ENCODE results near the gene ZNF770. TPM values are rescaled to one million over a fixed set of nuclear protein-coding genes. Genes with fewer than 3 reads are reported as not detected.

ZNF770 gene
- 24.6 and 62.7 TPM in 2 replicates for total RNA-seq (2011; cell fraction: chromatin; rRNA removed; ENCODE audit: low replicate concordance)
- 10.2 and 12.2 TPM in 2 replicates for total RNA-seq (2011; cell fraction: nucleolus; rRNA removed)
- total RNA-seq (2011; cell fraction: nucleoplasm; rRNA removed): 20.5 and 33.6 TPM in 2 replicates
- total RNA-seq (2014; rRNA removed): 19.8 and 25.6 TPM in 2 replicates
- total RNA-seq (2014; rRNA removed; fragmentation: Illumina TruSeq; extraction: Trizol): 48.4 and 52.8 TPM in 2 replicates
- total RNA-seq (2015; rRNA removed; fragmentation: Illumina TruSeq; extraction: Trizol): 35.6 and 40.3 TPM in 2 replicates
- 45.5 and 52.1 TPM in 2 replicates for total RNA-seq (2021)
- polyA plus RNA-seq (2011; rRNA removed): 48.1 and 50.8 TPM in 2 replicates
- polyA plus RNA-seq (2011; cell fraction: cytosol; rRNA removed): 7.2 and 16.9 TPM in 2 replicates
- polyA plus RNA-seq (2011; cell fraction: nucleus; rRNA removed): 13.6 and 18.5 TPM in 2 replicates
- 15.7 and 17.7 TPM in 2 replicates for polyA plus RNA-seq (2012)
- 33.8 and 40.9 TPM in 2 replicates for polyA plus RNA-seq (2014; fragmentation: Illumina TruSeq; extraction: Trizol)
- 1 to 10 TPM; 3.4 to 5.2 TPM for polyA plus RNA-seq (2014; fragmentation: Nextera tagmentation; extraction: Ambion mirVana)
- polyA plus RNA-seq (2014; rRNA removed): 20.5 and 24.6 TPM in 2 replicates
- polyA minus RNA-seq (2011; rRNA and poly(A)+ RNA removed): 130 and 160 TPM in 2 replicates
- polyA minus RNA-seq (2011; cell fraction: cytosol; rRNA and poly(A)+ RNA removed): 30.0 and 37.1 TPM in 2 replicates
- polyA minus RNA-seq (2011; cell fraction: nucleus; rRNA and poly(A)+ RNA removed): 15.2 and 27.8 TPM in 2 replicates
- percentile 97 among the genes with signal in this experiment for Bru-seq, nascent RNA
- BruChase-seq, experiment 1, labeled RNA remaining after a 2-hour chase: percentile 96 among the genes with signal in this experiment
- BruChase-seq, experiment 2, labeled RNA remaining after a 6-hour chase: percentile 97 among the genes with signal in this experiment
- long read RNA-seq, experiment 1, full-length matches to known transcripts: 21 of 40 reads
- long read RNA-seq, experiment 1, partial matches to known transcripts: 0 of 40 reads
- long read RNA-seq, experiment 1, other reads (novel, unspliced or antisense): 19 of 40 reads
- long read RNA-seq, experiment 2, full-length matches to known transcripts: 1 of 20 reads
- long read RNA-seq, experiment 2, partial matches to known transcripts: 0 of 20 reads
- long read RNA-seq, experiment 2, other reads (novel, unspliced or antisense): 19 of 20 reads
- long read RNA-seq, experiment 3, full-length matches to known transcripts: 12 of 18 reads
- long read RNA-seq, experiment 3, partial matches to known transcripts: 1 of 18 reads
- long read RNA-seq, experiment 3, other reads (novel, unspliced or antisense): 5 of 18 reads

DNA sequence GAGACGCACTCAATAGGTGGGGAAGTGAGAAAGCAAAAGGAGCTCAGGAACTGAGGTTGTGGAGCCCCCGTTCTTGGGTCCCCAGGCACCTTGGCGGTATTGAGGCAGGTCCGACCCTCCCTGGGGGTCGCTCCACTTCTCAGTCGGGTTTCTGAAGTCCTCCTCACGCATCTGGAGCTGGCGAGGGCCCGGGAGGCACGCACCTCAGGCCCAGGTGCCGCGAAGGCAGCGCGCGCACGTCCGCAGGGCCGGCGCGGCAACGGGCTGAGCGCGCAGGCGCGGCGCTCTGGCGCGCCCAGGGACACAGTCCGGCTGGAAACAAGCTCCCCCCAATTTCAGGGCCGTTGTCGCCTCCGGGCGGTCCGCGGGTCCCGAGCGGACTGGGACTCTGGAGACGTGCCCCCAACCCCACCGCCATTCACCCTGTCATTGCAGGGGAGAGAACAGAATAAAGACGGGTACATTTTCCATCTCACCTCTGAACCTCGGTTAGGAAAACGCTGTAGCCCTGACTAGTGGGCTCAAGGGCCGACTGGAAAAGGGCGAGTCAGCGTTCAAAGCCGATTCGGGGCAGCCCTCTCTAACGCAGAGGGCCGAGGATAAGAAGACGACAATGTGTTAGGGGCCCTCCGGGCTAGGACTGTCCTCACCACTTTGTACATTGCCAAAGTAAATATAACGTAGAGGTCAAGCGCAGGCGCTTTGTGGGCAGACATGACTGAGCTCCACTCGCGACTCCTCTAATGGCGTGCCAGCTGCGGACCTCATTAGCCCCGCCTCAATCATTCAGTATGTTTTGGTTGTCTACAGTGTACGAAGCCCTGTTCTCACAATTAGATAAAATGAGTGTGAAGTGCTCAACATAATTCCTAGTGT, at the start of gene ZNF770:
ZNF770 (minus strand) TSS at position 261 of the 876 bp plus-strand sequence. CDS start 4,853 bp downstream, outside the sequence.
- Histone ChIP-seq H3K36me3 (ENCODE audit: control insufficient read depth, insufficient read depth, low read length) (peaks cover 36% of the 10 kb centered on the region), H3K4me3 (peak within 1 kb of the TSS; percentile 77), H3K9ac (ENCODE audit: insufficient read depth in 1 of 2, low read depth in 2 of 2, low read length in 2 of 2) (peak within 1 kb of the TSS; percentile 96 to 98), H3K9me1 (ENCODE audit: control insufficient read depth, insufficient read depth, low read length) (no peaks in the 10 kb centered on the region), H4K20me1 (replicated peaks; ENCODE audit: control insufficient read depth, insufficient read depth, low read length) (peaks cover 9% of the 10 kb centered on the region; the same call in 1 of the 2 replicates), H3K27ac (ENCODE audit: extremely low read depth, low read depth, low read length) (peak within 1 kb of the TSS; percentile 95), H3K27me3 (ENCODE audit: control insufficient read depth in 2 of 2, insufficient read depth in 2 of 2, low read length in 2 of 2) (no peaks in the 10 kb centered on the region), H3K9me3 (replicated peaks; ENCODE audit: control insufficient read depth, insufficient read depth, low read depth, low read length) (no peaks in the 10 kb centered on the region), H3K79me2 (ENCODE audit: control insufficient read depth, insufficient read depth, low read length) (peaks cover 55% of the 10 kb centered on the region), H2AFZ (ENCODE audit: low read depth, low read length) (peak within 1 kb of the TSS; percentile 99), H3K4me1 (replicated peaks in 1 of 2; ENCODE audit: control insufficient read depth in 2 of 2, insufficient read depth in 2 of 2, low read length in 2 of 2) (peaks cover 0 to 6% of the 10 kb centered on the region in 2 experiments; a peak in 4 of 5 replicates), H3K4me2 (ENCODE audit: insufficient read depth, low read length) (peak within 1 kb of the TSS; percentile 90)
- TSS peak; percentile 96 for BruUV-seq (replicated peaks)
- under 1% methylated on average over 59 of the region's 60 CpGs for WGBS (ENCODE audit: insufficient coverage, low coverage, missing lambda C conversion rate)
- DNase-seq (ENCODE audit: extremely low read depth in 1 of 4, low spot score in 3 of 4) (peak; percentile 89), FAIRE-seq (peak; percentile 75), ATAC-seq (peak; percentile 89)
- in situ Hi-C loops (cut with MboI) (no loop called here), intact Hi-C loops (cut with micrococcal nuclease) (loop anchor here (5.0 to 10.0 kb wide), 3 partner anchors 77 to 559 kb away; partner anchors contain the start of gene DPH6)
- CTCF ChIA-PET (ENCODE audit: low intra/inter-chr PET ratio): no interaction called here
- POLR2A ChIA-PET: interaction anchor here (0.5 to 1.7 kb wide), 18 partner anchors 8 to 1895 kb away, joined by 3 to 19 read pairs (median 4); partner anchors contain the start of gene AQR
- TF ChIP-seq ZBTB7A (IDR thresholded peaks at IDR 0.05; ENCODE audit: borderline replicate concordance, control insufficient read depth, low read depth, low read length) (peak; percentile 93), CBX2 (IDR thresholded peaks at IDR 0.05; ENCODE audit: insufficient read depth, low read length, poor library complexity, severe bottlenecking) (no peak), ETS1 (conservative IDR thresholded peaks at IDR 0.05; ENCODE audit: control insufficient read depth, low read depth, low read length) (peak; percentile 76), GABPB2 (CRISPR knock-in tag; conservative IDR thresholded peaks at IDR 0.05) (no peak), MCM7 (IDR thresholded peaks at IDR 0.05) (no peak), MED1 (CRISPR knock-in tag; IDR thresholded peaks at IDR 0.05; ENCODE audit: borderline replicate concordance) (0 out of 2 replicates have a peak, but pooled peaks have one; percentile 37), ZNF316 (IDR thresholded peaks at IDR 0.05) (peak; percentile 85), ZNF77 (CRISPR knock-in tag; IDR thresholded peaks at IDR 0.05) (no peak), CGGBP1 (CRISPR knock-in tag; IDR thresholded peaks at IDR 0.05) (no peak), POLR2A (conservative IDR thresholded peaks at IDR 0.05) (peak; percentile 93), POLR3G (IDR thresholded peaks at IDR 0.05; ENCODE audit: extremely low read depth, insufficient read length, insufficient replicate concordance) (no peak)
- TF ChIP-seq, protein P1, sequence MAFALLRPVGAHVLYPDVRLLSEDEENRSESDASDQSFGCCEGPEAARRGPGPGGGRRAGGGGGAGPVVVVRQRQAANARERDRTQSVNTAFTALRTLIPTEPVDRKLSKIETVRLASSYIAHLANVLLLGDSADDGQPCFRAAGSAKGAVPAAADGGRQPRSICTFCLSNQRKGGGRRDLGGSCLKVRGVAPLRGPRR (CRISPR knock-in tag; IDR thresholded peaks at IDR 0.05): no peak
- TF ChIP-seq, protein P2, sequence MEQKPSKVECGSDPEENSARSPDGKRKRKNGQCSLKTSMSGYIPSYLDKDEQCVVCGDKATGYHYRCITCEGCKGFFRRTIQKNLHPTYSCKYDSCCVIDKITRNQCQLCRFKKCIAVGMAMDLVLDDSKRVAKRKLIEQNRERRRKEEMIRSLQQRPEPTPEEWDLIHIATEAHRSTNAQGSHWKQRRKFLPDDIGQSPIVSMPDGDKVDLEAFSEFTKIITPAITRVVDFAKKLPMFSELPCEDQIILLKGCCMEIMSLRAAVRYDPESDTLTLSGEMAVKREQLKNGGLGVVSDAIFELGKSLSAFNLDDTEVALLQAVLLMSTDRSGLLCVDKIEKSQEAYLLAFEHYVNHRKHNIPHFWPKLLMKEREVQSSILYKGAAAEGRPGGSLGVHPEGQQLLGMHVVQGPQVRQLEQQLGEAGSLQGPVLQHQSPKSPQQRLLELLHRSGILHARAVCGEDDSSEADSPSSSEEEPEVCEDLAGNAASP (IDR thresholded peaks at IDR 0.05): no peak

Measured in K562 (cell line).